Kidney (tissue), 14 donors: ENCODE measurements around the gene RNF152. TPM values are rescaled to one million over a fixed set of nuclear protein-coding genes. Genes with fewer than 3 reads are reported as not detected.
A peak's percentile ranks its signal among the peaks of the same experiment; 100 is the strongest.

Experiments used
- DNase-seq, 5 donors: peaks; one replicate each; pipeline ENCODE4 v3.0.0-alpha.2; 2013 to 2020
- FAIRE-seq: peaks from 2 replicates; lab custom pipeline; 2012; peaks lifted over from hg19 to GRCh38; lab: Jason Lieb, UNC
- H3K27ac ChIP-seq, 2 donors: one replicate each; pipeline ENCODE4 v1.7.0; 2013; ENCODE audit warnings: low read depth in 2 of 2, low read length in 2 of 2, inconsistent platforms in 1 of 2
- H3K27me3 ChIP-seq: one replicate; pipeline ENCODE4 v1.7.1; 2013; ENCODE audit warnings: low read length, inconsistent platforms; ENCODE audit not compliant: control insufficient read depth, insufficient read depth
- H3K36me3 ChIP-seq, 3 donors: one replicate each; pipeline versions ENCODE4 v1.7.0 to v1.7.1; 2013; ENCODE audit warnings: low read length in 3 of 3, control low read depth in 1 of 3, inconsistent platforms in 1 of 3; ENCODE audit not compliant: insufficient read depth in 3 of 3, control insufficient read depth in 2 of 3
- H3K4me1 ChIP-seq, 3 donors: one replicate each; pipeline versions ENCODE4 v1.7.0 to v1.7.1; 2013; ENCODE audit warnings: low read length in 3 of 3, inconsistent platforms in 1 of 3, low read depth in 1 of 3; ENCODE audit not compliant: control insufficient read depth in 2 of 3, insufficient read depth in 2 of 3
- H3K4me3 ChIP-seq, 3 donors: one replicate each; pipeline versions ENCODE4 v1.7.0 to v1.8.1; 2013; ENCODE audit warnings: low read length in 3 of 3, control low read depth in 1 of 3, inconsistent platforms in 1 of 3
- H3K9ac ChIP-seq, 3 donors: one replicate each; pipeline versions ENCODE4 v1.7.0 to v1.7.1; 2013; ENCODE audit warnings: low read length in 3 of 3, control low read depth in 1 of 3, inconsistent platforms in 1 of 3
- H3K9me3 ChIP-seq, 3 donors: one replicate each; pipeline versions ENCODE4 v1.7.0 to v1.7.1; 2013; ENCODE audit warnings: low read length in 3 of 3, control low read depth in 1 of 3, inconsistent platforms in 1 of 3; ENCODE audit not compliant: control insufficient read depth in 2 of 3, insufficient read depth in 1 of 3
- intact Hi-C: fragments of 100-400 bp; cut with DNase I; formaldehyde crosslinking; loops from one replicate; pipeline ENCODE4 v1.11.1; 2022
- polyA plus RNA-seq: library from polyadenylated mRNA; stranded (reverse); fragments of 350-450 nt; fragmentation: Illumina TruSeq; extraction: RNeasy Lipid Tissue Mini Kit (QIAGEN cat#74804); gene quantifications from one replicate; pipeline ENCODE4 v1.2.3, GENCODE V29; 2014; ENCODE audit warnings: low read depth, low replicate concordance; ENCODE audit not compliant: insufficient read depth
- total RNA-seq: library from RNA; stranded (reverse); fragmentation: NEBNext Ultra II Directional; extraction: Animal tissue kit (Norgen Biotek cat#: 25700); gene quantifications from one replicate; pipeline ENCODE4 v1.2.1, GENCODE V29; 2021
- TF ChIP-seq, protein P1 (sequence below): IDR thresholded peaks from 3 replicates; pipeline ENCODE4 v1.5.1; 2012; ENCODE audit warnings: mild to moderate bottlenecking, moderate library complexity, borderline replicate concordance; ENCODE audit not compliant: insufficient read depth; ENCODE audit errors: extremely low read depth
- donor health status: control.
- donor health status: control.
- donor health status: control.
- donor health status: control.
- donor health status: control.
- donor health status: DM: yes; HTN: yes; CAD: no.
- donor health status: Normal renal cell carcinoma (clear cell type).

RNF152 gene
- total and polyA plus RNA-seq, 2 donors from 2014 or later: 37.6 to 45.0 TPM

DNA sequence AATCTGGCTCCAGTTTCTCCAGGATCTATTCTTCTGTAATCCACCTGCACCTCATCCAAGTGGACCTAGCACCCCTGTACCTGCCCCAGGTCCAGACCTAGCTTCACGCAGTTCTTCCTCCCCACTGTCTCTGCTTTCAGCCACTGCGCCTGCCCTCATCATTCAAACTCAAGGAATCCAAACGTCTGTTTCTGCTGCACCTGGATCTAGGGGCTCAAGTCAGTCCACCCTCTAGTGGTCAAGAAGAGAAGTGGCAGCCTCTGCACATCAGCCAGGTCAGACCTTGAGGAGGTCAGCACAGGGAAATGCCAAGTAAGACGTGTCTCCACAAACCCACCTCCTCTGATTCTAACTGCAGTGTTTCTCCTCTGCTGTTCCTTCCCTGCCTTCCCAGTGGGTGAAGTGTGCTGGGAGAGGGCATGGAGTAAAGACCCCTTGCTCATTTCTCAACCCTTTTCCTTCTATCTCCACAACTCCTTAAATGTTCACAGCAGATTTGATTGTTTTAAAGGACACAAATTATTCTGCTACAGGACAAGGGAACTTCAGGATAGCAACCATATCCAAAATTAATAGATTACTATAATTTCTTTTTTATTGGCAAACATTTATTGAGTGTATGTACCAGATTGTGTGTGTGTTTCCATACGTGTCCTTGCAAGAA, 8.6 kb upstream of the RNF152 start:
- Histone ChIP-seq H3K9me3 (no peaks in the 10 kb centered on the region), H3K27ac (no peak overlapping the region), H3K4me3 (no peak overlapping the region), H3K36me3 (no peaks in the 10 kb centered on the region), H3K27me3 (no peaks in the 10 kb centered on the region), H3K4me1 (peaks cover 0 to 6% (median 4%) of the 10 kb centered on the region in 3 donors), H3K9ac (no peak overlapping the region)
- FAIRE-seq (no peak), DNase-seq (peak in 4 of 5 donors; percentile 53 to 72 (median 62))
- intact Hi-C loops: no loop called here
- TF ChIP-seq, protein P1, sequence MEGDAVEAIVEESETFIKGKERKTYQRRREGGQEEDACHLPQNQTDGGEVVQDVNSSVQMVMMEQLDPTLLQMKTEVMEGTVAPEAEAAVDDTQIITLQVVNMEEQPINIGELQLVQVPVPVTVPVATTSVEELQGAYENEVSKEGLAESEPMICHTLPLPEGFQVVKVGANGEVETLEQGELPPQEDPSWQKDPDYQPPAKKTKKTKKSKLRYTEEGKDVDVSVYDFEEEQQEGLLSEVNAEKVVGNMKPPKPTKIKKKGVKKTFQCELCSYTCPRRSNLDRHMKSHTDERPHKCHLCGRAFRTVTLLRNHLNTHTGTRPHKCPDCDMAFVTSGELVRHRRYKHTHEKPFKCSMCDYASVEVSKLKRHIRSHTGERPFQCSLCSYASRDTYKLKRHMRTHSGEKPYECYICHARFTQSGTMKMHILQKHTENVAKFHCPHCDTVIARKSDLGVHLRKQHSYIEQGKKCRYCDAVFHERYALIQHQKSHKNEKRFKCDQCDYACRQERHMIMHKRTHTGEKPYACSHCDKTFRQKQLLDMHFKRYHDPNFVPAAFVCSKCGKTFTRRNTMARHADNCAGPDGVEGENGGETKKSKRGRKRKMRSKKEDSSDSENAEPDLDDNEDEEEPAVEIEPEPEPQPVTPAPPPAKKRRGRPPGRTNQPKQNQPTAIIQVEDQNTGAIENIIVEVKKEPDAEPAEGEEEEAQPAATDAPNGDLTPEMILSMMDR: peak; percentile 96

DNA sequence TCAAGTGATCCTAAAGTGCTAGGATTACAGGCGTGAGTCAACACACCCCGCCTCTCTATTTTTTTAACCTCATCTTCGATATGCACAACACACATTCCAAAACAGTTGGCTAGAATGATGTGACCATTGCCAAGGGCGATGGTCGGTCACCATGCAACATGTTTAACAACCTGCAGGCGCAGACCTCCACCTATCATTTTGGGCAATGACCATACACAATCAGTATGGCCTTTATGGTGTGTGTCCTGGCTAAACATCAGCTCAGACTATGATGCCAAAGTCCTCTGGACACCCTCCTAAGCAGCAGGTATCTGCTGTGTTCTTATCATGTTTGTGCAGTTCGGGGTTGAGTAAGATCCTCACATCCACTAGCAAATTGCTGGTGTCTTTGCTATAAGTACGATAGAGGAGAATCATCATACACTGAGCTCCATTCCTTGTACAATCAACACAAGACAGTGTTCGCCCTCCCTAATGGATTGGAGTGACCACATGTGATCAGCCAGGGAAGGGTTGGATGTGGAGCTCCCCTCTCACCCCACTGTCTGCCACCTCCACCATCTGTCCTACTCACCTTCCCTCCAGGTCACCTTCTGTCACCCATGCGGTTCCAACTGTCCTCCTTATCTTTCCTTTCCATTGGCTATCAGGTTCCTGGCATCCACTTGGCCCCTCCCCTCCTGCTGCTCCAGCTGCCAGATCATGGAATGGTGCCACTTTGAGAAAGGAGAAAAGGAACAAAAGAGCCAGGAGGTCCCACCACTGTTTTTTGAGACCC, 7.9 kb upstream of the RNF152 start:
- H3K36me3 ChIP-seq: no peaks in the 10 kb centered on the region
- no peak for DNase-seq
- H3K9me3 ChIP-seq: no peaks in the 10 kb centered on the region
- intact Hi-C loops: no loop called here
- no peak overlapping the region for H3K9ac ChIP-seq
- no peaks in the 10 kb centered on the region for H3K27me3 ChIP-seq
- no peak overlapping the region for H3K4me3 ChIP-seq
- FAIRE-seq: no peak
- H3K27ac ChIP-seq: no peak overlapping the region
- peaks cover 0 to 6% (median 4%) of the 10 kb centered on the region in 3 donors for H3K4me1 ChIP-seq
- TF ChIP-seq, protein P1: no peak

DNA sequence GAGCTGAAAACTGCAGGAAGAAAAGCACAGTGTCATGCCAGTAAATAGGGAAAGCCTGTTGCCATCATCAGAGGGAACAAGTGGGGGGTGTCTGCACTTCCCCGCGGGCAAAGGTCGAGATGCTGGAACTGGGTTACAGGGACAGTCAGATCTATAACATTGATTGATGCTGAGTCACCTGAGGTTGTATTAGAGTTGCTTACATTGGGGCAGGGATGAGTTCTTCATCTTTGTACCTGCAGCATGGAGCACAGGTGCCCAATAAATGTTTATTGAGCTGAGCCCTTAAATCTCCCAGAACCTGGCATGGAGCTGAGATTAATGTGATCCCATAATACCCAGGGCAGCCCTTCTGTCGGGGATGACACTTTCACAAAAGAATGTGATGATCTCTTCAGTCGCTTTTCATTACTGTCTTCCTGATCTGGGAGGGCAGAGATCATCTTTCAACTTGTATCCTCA, 5.9 kb upstream of the RNF152 start:
- Histone ChIP-seq H3K36me3 (no peaks in the 10 kb centered on the region), H3K4me3 (no peak overlapping the region), H3K9ac (no peak overlapping the region), H3K27ac (no peak overlapping the region), H3K27me3 (no peaks in the 10 kb centered on the region), H3K9me3 (no peaks in the 10 kb centered on the region), H3K4me1 (peaks cover 0 to 9% (median 4%) of the 10 kb centered on the region in 3 donors)
- FAIRE-seq (no peak), DNase-seq (peak in 3 of 5 donors; percentile 13 to 61 (median 37))
- intact Hi-C loops: no loop called here
- TF ChIP-seq, protein P1: no peak
